DMS153 treated with DMSO at 0.1 percent for 48 hours (cell line): ENCODE results near the gene MAU2.
A peak's percentile ranks its signal among the peaks of the same experiment; 100 is the strongest.
"Not testable (repeated sequence)": the region's sequence is repeated elsewhere in the genome, so short reads cannot be mapped to it uniquely, and the experiment has no call there.

Experiments used
- DNase-seq: peaks from one replicate; lab custom pipeline; 2025; ENCODE audit not compliant: unreplicated experiment; lab: John Stamatoyannopoulos, UW

The MAU2 gene

GRCh38 chr19:19345970-19346369, 25.3 kb downstream of the MAU2 start:
- DNase-seq, result no peak

GRCh38 chr19:19347401-19348110, 26.9 kb downstream of the MAU2 start:
- DNase-seq, result no peak

- DNase-seq, result no peak
These were observed 27.6 kb downstream of the MAU2 start for GRCh38 chr19:19348266-19348665.

GRCh38 chr19:19349365-19349764, 28.7 kb downstream of the MAU2 start:
- no peak for DNase-seq

GRCh38 chr19:19350756-19351155, 30.1 kb downstream of the MAU2 start:
- DNase-seq, result not testable (repeated sequence)

- no peak for DNase-seq
These were observed 32.2 kb downstream of the MAU2 start for GRCh38 chr19:19352823-19353222.

- no peak for DNase-seq
These were observed 33.4 kb downstream of the MAU2 start for GRCh38 chr19:19354007-19354406.

GRCh38 chr19:19354932-19355331, 34.3 kb downstream of the MAU2 start:
- no peak for DNase-seq

GRCh38 chr19:19355606-19356139, 35.0 kb downstream of the MAU2 start:
- no peak for DNase-seq

GRCh38 chr19:19356500-19356899, 35.9 kb downstream of the MAU2 start:
- no peak for DNase-seq

GRCh38 chr19:19356901-19357566, 36.4 kb downstream of the MAU2 start:
- DNase-seq, result no peak

- DNase-seq, result peak; percentile 49
These were observed 40.5 kb downstream of the MAU2 start for GRCh38 chr19:19361075-19361594.

GRCh38 chr19:19362075-19362474, 41.4 kb downstream of the MAU2 start:
- no peak for DNase-seq

GRCh38 chr19:19366434-19367396, 46.1 kb downstream of the MAU2 start:
- DNase-seq, result peak; percentile 78

- DNase-seq, result no peak
These were observed 47.5 kb downstream of the MAU2 start for GRCh38 chr19:19368087-19368486.

- no peak for DNase-seq
These were observed 50.4 kb downstream of the MAU2 start for GRCh38 chr19:19371059-19371458.

- peak; percentile 24 for DNase-seq
These were observed 52.2 kb downstream of the MAU2 start for GRCh38 chr19:19372656-19373416.

GRCh38 chr19:19379527-19379926, 58.9 kb downstream of the MAU2 start:
- no peak for DNase-seq

- DNase-seq, result not testable (repeated sequence)
These were observed 59.7 kb downstream of the MAU2 start for GRCh38 chr19:19380316-19380715.
